Activated CD4-positive, alpha-beta T cell treated with anti-CD3 and anti-CD28 coated beads for 24 hours (primary cell): Measurements from ENCODE around the gene HAUS8.
A peak's percentile ranks its signal among the peaks of the same experiment; 100 is the strongest.
"Not testable (repeated sequence)": the region's sequence is repeated elsewhere in the genome, so short reads cannot be mapped to it uniquely, and the experiment has no call there.

Experiments
- DNase-seq, 2 donors: peaks; one replicate each; pipeline ENCODE4 v3.0.0-alpha.2; 2020; ENCODE audit warnings: low read depth in 2 of 2

The HAUS8 gene

GRCh38 chr19:17075035-17075863, at the start of gene HAUS8, which contains the start of gene MYO9B:
Gene HAUS8 (minus strand): TSS chr19:17075452. CDS start chr19:17075422, 30 bp downstream.
Gene MYO9B (plus strand): TSS chr19:17075777. CDS start chr19:17101718, 25,941 bp downstream.
- peak; percentile 98 to 99 for DNase-seq

- no peak for DNase-seq
Measured at GRCh38 chr19:17124025-17124424, 48.8 kb upstream of the HAUS8 start.

- no peak for DNase-seq
Measured at GRCh38 chr19:17123041-17123440, 47.8 kb upstream of the HAUS8 start.

- no peak for DNase-seq
Measured at GRCh38 chr19:17121736-17122293, 46.6 kb upstream of the HAUS8 start.

- DNase-seq: no peak
Measured at GRCh38 chr19:17118957-17119356, 43.7 kb upstream of the HAUS8 start.

- DNase-seq: no peak
Measured at GRCh38 chr19:17116996-17117702, 41.9 kb upstream of the HAUS8 start.

- no peak for DNase-seq
Measured at GRCh38 chr19:17114414-17114831, 39.2 kb upstream of the HAUS8 start.

- DNase-seq: no peak
Measured at GRCh38 chr19:17113127-17113785, 38.0 kb upstream of the HAUS8 start.

GRCh38 chr19:17112700-17113099, 37.4 kb upstream of the HAUS8 start:
- no peak for DNase-seq

- DNase-seq: no peak
Measured at GRCh38 chr19:17112271-17112670, 37.0 kb upstream of the HAUS8 start.

GRCh38 chr19:17111766-17112165, 36.5 kb upstream of the HAUS8 start:
- DNase-seq: no peak

GRCh38 chr19:17110599-17110966, 35.3 kb upstream of the HAUS8 start:
- DNase-seq: no peak

- DNase-seq: no peak
Measured at GRCh38 chr19:17109962-17110598, 34.8 kb upstream of the HAUS8 start.

- no peak for DNase-seq
Measured at GRCh38 chr19:17109300-17109699, 34.0 kb upstream of the HAUS8 start.

GRCh38 chr19:17108453-17108784, 33.2 kb upstream of the HAUS8 start:
- DNase-seq: no peak

GRCh38 chr19:17107546-17108452, 32.5 kb upstream of the HAUS8 start:
- no peak for DNase-seq

GRCh38 chr19:17106964-17107363, 31.7 kb upstream of the HAUS8 start:
- DNase-seq: not testable (repeated sequence)

GRCh38 chr19:17105556-17105955, 30.3 kb upstream of the HAUS8 start:
- no peak for DNase-seq

- no peak for DNase-seq
Measured at GRCh38 chr19:17104679-17105078, 29.4 kb upstream of the HAUS8 start.

- DNase-seq: no peak
Measured at GRCh38 chr19:17103177-17103576, 27.9 kb upstream of the HAUS8 start.
